K562 (cell line): ENCODE measurements around the gene ERC2. TPM values are rescaled to one million over a fixed set of nuclear protein-coding genes. Genes with fewer than 3 reads are reported as not detected.

ENCODE experiments used
- KHSRP ChIP-seq: fragments of 450-650 bp; IDR thresholded peaks from 2 replicates; pipeline ENCODE4 v1.6.1; 2017
- polyA plus RNA-seq, 8 experiments: library from polyadenylated mRNA; depleted of rRNA in 4 of 8; stranded (reverse) in 5 of 8; unstranded in 3 of 8; fragments of >200 nt; fragmentation: Nextera tagmentation in 2 of 8; fragmentation: Illumina TruSeq in 1 of 8; extraction: Ambion mirVana in 2 of 8; extraction: Trizol in 1 of 8; gene quantifications; 2 replicates each; pipeline versions ENCODE4 v1.2.1 to v1.2.3, GENCODE V29; 2011 to 2014; ENCODE audit warnings: inconsistent platforms in 1 of 8, missing spikeins in 1 of 8
- total RNA-seq, 7 experiments: library from RNA; depleted of rRNA in 6 of 7; stranded (reverse); fragments of >200 nt in 6 of 7; fragmentation: Illumina TruSeq in 2 of 7; extraction: Trizol in 2 of 7; gene quantifications; 2 replicates each; pipeline versions ENCODE4 v1.2.1 to v1.2.3, GENCODE V29; 2011 to 2021; ENCODE audit warnings: low replicate concordance in 1 of 7
- TF ChIP-seq, protein P1 (sequence below), 2 experiments: IDR thresholded peaks in 1 of 2; conservative IDR thresholded peaks in 1 of 2; 2 replicates each; pipeline ENCODE4 v1.6.1; 2016; ENCODE audit warnings: low read depth in 2 of 2, mild to moderate bottlenecking in 1 of 2, missing compliant biosample characterization in 1 of 2, missing genetic modification characterization in 1 of 2, moderate library complexity in 1 of 2
- TF ChIP-seq, protein P2 (sequence below), 2 experiments: fragments of 200-800 bp in 1 of 2; sonication (Bioruptor generic) in 1 of 2; sonication (generic) in 1 of 2; formaldehyde crosslinking in 1 of 2; IDR thresholded peaks in 1 of 2; conservative IDR thresholded peaks in 1 of 2; 2 replicates each; pipeline versions ENCODE4 v1.5.0 to v1.6.1; 2016 to 2020; ENCODE audit warnings: missing compliant biosample characterization in 1 of 2, missing genetic modification characterization in 1 of 2, missing genetic modification reagents in 1 of 2
- TF ChIP-seq, protein P3 (sequence below): sonication (generic); formaldehyde crosslinking; IDR thresholded peaks from 2 replicates; pipeline ENCODE4 v1.8.0; 2022; ENCODE audit warnings: mild to moderate bottlenecking, missing genetic modification reagents
- TF ChIP-seq, protein P4 (sequence below): sonication (generic); formaldehyde crosslinking; IDR thresholded peaks from 2 replicates; pipeline ENCODE4 v1.8.0; 2022; ENCODE audit warnings: mild to moderate bottlenecking, missing genetic modification reagents
- TF ChIP-seq, protein P5 (sequence below): sonication (generic); formaldehyde crosslinking; IDR thresholded peaks from 2 replicates; pipeline ENCODE4 v1.8.0; 2023; ENCODE audit warnings: mild to moderate bottlenecking, missing genetic modification reagents

The ERC2 gene
- total and polyA plus RNA-seq, 9 of the 15 experiments (the other 6 are each of a cell fraction or from before 2014, with no cell fraction given) = 0.04 to 0.18 (median 0.07) TPM; not detected in 2

DNA sequence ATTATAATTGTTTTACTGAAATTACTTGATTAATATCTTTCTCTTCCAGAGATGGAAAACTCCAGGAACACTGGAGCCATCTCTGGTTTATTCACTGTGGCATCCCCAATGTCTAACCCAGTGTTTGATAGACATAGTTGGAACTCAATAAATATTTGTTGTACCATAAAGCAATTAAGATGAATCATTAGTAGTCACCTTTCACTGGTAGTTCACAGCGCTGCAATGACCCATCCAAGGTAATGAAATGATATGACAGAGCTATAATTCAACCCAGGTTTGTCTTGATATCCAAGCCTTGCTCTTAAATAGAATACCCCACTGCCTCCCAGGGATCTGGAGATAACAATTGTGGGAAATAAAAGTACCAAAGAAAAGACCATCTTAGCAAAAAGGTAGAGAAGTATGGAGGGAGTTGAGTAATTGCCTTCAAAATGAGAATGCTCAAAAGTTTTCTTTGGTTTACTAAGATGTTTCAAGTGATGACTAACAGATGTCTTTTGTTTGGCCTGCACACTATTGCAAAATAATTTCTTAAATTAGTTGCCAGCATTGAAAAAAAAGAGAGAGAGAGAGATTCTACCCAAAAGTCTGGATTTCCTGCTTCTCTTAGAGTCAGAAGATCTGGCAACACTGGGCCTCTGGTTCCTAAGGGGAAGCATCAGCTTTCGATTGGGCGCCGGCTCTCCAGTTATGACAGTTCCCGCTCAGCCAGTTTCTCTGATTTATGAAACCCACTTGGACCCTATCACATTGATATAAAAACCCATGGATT, 348.5 kb downstream of the ERC2 start (continued):
- TF ChIP-seq, protein P1, sequence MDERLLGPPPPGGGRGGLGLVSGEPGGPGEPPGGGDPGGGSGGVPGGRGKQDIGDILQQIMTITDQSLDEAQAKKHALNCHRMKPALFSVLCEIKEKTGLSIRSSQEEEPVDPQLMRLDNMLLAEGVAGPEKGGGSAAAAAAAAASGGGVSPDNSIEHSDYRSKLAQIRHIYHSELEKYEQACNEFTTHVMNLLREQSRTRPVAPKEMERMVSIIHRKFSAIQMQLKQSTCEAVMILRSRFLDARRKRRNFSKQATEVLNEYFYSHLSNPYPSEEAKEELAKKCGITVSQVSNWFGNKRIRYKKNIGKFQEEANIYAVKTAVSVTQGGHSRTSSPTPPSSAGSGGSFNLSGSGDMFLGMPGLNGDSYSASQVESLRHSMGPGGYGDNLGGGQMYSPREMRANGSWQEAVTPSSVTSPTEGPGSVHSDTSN (CRISPR knock-in tag; IDR thresholded peaks at IDR 0.05; ENCODE audit: low read depth) = no peak
- TF ChIP-seq, protein P1 (tag; conservative IDR thresholded peaks at IDR 0.05; ENCODE audit: low read depth) = no peak
- TF ChIP-seq, protein P2, sequence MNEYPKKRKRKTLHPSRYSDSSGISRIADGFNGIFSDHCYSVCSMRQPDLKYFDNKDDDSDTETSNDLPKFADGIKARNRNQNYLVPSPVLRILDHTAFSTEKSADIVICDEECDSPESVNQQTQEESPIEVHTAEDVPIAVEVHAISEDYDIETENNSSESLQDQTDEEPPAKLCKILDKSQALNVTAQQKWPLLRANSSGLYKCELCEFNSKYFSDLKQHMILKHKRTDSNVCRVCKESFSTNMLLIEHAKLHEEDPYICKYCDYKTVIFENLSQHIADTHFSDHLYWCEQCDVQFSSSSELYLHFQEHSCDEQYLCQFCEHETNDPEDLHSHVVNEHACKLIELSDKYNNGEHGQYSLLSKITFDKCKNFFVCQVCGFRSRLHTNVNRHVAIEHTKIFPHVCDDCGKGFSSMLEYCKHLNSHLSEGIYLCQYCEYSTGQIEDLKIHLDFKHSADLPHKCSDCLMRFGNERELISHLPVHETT (CRISPR knock-in tag; conservative IDR thresholded peaks at IDR 0.05 in 1 of 2, IDR thresholded peaks at IDR 0.05 in 1 of 2) = no peak
- TF ChIP-seq, protein P3, sequence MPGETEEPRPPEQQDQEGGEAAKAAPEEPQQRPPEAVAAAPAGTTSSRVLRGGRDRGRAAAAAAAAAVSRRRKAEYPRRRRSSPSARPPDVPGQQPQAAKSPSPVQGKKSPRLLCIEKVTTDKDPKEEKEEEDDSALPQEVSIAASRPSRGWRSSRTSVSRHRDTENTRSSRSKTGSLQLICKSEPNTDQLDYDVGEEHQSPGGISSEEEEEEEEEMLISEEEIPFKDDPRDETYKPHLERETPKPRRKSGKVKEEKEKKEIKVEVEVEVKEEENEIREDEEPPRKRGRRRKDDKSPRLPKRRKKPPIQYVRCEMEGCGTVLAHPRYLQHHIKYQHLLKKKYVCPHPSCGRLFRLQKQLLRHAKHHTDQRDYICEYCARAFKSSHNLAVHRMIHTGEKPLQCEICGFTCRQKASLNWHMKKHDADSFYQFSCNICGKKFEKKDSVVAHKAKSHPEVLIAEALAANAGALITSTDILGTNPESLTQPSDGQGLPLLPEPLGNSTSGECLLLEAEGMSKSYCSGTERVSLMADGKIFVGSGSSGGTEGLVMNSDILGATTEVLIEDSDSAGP = no peak
- TF ChIP-seq KHSRP = no peak
- TF ChIP-seq, protein P4, sequence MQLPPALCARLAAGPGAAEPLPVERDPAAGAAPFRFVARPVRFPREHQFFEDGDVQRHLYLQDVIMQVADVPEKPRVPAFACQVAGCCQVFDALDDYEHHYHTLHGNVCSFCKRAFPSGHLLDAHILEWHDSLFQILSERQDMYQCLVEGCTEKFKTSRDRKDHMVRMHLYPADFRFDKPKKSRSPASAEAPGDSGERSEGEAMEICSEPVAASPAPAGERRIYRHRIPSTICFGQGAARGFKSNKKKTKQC (CRISPR knock-in tag) = no peak
- TF ChIP-seq, protein P5, sequence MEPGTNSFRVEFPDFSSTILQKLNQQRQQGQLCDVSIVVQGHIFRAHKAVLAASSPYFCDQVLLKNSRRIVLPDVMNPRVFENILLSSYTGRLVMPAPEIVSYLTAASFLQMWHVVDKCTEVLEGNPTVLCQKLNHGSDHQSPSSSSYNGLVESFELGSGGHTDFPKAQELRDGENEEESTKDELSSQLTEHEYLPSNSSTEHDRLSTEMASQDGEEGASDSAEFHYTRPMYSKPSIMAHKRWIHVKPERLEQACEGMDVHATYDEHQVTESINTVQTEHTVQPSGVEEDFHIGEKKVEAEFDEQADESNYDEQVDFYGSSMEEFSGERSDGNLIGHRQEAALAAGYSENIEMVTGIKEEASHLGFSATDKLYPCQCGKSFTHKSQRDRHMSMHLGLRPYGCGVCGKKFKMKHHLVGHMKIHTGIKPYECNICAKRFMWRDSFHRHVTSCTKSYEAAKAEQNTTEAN (CRISPR knock-in tag) = no peak
